ENCODE results near the gene YIPF6.
"Not testable (repeated sequence)": the region's sequence is repeated elsewhere in the genome, so short reads cannot be mapped to it uniquely, and the experiment has no call there.

Gene YIPF6

DNA sequence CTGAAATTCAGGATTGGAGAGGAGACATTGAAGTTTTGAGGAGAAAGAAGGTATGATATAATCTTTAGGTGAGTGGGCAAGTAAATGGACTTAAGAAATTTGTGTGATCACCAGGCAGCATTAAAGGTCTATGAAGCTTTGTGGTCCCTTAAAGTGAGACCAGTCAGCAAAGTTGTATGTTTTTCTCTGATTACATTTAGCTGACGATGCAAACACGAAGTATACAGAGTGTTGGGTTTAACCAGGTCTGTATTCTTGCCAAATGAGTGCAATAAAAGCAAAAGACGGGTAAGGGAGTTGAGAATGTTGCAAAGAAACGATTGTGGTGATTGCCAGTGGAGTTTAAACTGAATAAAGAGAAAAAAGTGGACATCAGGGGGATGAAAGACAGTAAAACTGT lies 11.6 kb upstream of the YIPF6 start:
- Histone ChIP-seq H3K4me1 (ENCODE audit: control insufficient read depth, insufficient read depth, low read length) (peaks cover 5% of the 10 kb centered on the region), H3K9me3 (ENCODE audit: control insufficient read depth, low read length) (no peaks in the 10 kb centered on the region), H3K9ac (ENCODE audit: low read length) (no peak overlapping the region), H3K4me3 (ENCODE audit: low read length) (no peak overlapping the region), H3K27me3 (ENCODE audit: control insufficient read depth, insufficient read depth, low read length) (no peaks in the 10 kb centered on the region), H3K36me3 (ENCODE audit: control insufficient read depth, insufficient read depth, low read length) (no peaks in the 10 kb centered on the region)

- no peaks in the 10 kb centered on the region for H3K9me3 ChIP-seq (ENCODE audit: control insufficient read depth, low read length)
- H3K9ac ChIP-seq (ENCODE audit: low read length) = no peak overlapping the region
- H3K4me3 ChIP-seq (ENCODE audit: low read length) = no peak overlapping the region
- no peaks in the 10 kb centered on the region for H3K27me3 ChIP-seq (ENCODE audit: control insufficient read depth, insufficient read depth, low read length)
- peaks cover 5% of the 10 kb centered on the region for H3K4me1 ChIP-seq (ENCODE audit: control insufficient read depth, insufficient read depth, low read length)
- H3K36me3 ChIP-seq (ENCODE audit: control insufficient read depth, insufficient read depth, low read length) = no peaks in the 10 kb centered on the region
Observed at GRCh38 chrX:68487924-68488323, 10.9 kb upstream of the YIPF6 start.

DNA sequence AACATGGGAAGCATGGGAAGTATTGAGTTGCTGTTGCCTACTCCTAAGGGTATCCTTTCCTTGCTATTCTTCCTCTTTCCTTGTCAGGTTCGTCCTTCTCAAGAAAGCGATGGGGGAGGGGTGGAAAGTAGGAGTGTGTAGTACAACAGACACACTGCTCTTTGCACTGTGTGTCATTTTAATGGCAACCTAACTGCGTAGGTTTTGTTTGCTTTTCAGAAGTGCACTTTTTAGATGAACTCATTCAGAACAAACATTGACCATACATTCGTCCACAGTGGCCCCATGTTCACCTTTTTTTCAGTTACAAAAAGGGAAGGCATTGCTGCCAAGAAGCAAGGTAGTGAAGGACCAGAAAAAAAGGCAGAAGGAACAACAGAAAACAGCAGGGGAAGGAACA lies 10.2 kb upstream of the YIPF6 start:
- peaks cover 5% of the 10 kb centered on the region for H3K4me1 ChIP-seq (ENCODE audit: control insufficient read depth, insufficient read depth, low read length)
- H3K9me3 ChIP-seq (ENCODE audit: control insufficient read depth, low read length) = no peaks in the 10 kb centered on the region
- H3K4me3 ChIP-seq (ENCODE audit: low read length) = no peak overlapping the region
- H3K36me3 ChIP-seq (ENCODE audit: control insufficient read depth, insufficient read depth, low read length) = no peaks in the 10 kb centered on the region
- no peaks in the 10 kb centered on the region for H3K27me3 ChIP-seq (ENCODE audit: control insufficient read depth, insufficient read depth, low read length)
- no peak overlapping the region for H3K9ac ChIP-seq (ENCODE audit: low read length)

DNA sequence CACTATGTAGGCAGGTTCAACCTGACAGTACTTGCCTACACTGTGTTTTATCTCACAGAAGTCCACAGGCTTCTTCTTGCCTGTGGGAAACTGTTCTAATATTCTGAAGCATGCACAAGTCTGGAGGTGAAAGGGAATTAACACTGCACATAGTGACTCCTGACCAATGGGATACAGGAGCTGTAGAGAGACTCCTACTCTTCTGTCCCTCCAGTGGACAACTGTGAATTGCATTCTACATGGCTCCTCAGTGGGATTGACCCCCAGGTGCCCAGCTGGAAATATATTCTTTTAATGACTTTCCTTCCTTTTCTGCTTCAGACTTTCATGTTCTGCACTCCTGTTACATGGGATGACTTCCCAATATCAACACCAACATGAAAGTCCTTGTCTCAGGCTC lies 8.2 kb upstream of the YIPF6 start:
- Histone ChIP-seq H3K36me3 (ENCODE audit: control insufficient read depth, insufficient read depth, low read length) (no peaks in the 10 kb centered on the region), H3K9ac (ENCODE audit: low read length) (no peak overlapping the region), H3K4me3 (ENCODE audit: low read length) (no peak overlapping the region), H3K27me3 (ENCODE audit: control insufficient read depth, insufficient read depth, low read length) (no peaks in the 10 kb centered on the region), H3K4me1 (ENCODE audit: control insufficient read depth, insufficient read depth, low read length) (peaks cover 5% of the 10 kb centered on the region), H3K9me3 (ENCODE audit: control insufficient read depth, low read length) (no peaks in the 10 kb centered on the region)

DNA sequence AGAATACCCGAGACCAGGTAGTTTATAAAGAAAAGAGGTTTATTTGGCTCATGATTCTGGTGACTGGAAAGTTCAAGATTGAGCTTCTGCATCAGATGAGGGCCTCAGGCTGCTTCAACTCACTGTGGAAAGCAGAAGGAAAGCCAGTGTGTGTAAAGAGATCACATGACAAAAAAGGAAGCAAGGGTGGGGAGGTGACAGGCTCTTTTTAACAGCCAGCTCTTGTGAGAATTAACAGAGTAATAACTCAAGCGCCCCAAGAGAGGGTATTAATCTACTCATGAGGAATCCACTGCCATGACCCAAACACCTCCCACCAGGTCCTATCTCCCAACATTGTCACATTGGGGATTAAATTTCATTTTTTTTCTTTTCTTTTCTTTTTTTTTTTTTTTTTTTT lies 6.3 kb upstream of the YIPF6 start:
- Histone ChIP-seq H3K9me3 (ENCODE audit: control insufficient read depth, low read length) (no peaks in the 10 kb centered on the region), H3K9ac (ENCODE audit: low read length) (no peak overlapping the region), H3K4me1 (ENCODE audit: control insufficient read depth, insufficient read depth, low read length) (peaks cover 5% of the 10 kb centered on the region), H3K36me3 (ENCODE audit: control insufficient read depth, insufficient read depth, low read length) (no peaks in the 10 kb centered on the region), H3K27me3 (ENCODE audit: control insufficient read depth, insufficient read depth, low read length) (no peaks in the 10 kb centered on the region), H3K4me3 (ENCODE audit: low read length) (no peak overlapping the region)

DNA sequence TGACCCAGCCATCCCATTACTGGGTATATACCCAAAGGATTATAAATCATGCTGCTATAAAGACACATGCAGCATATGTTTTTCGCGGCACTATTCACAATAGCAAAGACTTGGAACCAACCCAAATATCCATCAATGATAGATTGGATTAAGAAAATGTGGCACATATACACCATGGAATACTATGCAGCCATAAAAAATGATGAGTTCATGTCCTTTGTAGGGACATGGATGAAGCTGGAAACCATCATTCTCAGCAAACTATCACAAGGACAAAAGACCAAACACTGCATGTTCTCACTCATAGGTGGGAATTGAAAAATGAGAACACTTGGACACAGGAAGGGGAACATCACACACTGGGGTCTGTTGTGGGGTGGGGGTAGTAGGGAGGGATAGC lies 5.1 kb upstream of the YIPF6 start:
- H3K4me1 ChIP-seq (ENCODE audit: control insufficient read depth, insufficient read depth, low read length); H3K9ac ChIP-seq (ENCODE audit: low read length); H3K27me3 ChIP-seq (ENCODE audit: control insufficient read depth, insufficient read depth, low read length); H3K36me3 ChIP-seq (ENCODE audit: control insufficient read depth, insufficient read depth, low read length); H3K9me3 ChIP-seq (ENCODE audit: control insufficient read depth, low read length); H3K4me3 ChIP-seq (ENCODE audit: low read length): not testable (repeated sequence)

DNA sequence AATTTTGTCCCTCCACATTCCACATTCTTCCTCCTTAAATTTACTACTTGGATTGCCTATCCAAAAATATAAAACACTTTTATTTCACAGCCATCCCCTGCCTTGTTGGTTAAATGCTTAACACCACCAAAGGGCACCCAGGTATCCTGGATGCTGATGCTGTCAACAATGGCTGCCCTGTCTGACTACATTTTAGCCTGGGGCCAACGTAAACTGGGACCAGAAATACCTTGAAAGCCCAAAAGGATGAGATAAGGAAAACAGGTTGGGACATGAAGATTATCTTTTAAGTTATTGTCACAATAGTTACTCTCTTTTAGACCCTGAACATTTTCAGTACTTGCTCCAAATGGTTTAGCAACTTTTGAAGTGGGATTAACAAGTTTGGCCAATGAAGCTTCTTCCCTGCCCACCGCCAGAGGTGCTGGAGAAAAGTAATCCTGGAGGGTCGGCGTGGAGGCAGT lies 775 bp upstream of the YIPF6 start:
- H3K27me3 ChIP-seq (ENCODE audit: control insufficient read depth, insufficient read depth, low read length) = no peaks in the 10 kb centered on the region
- H3K36me3 ChIP-seq (ENCODE audit: control insufficient read depth, insufficient read depth, low read length) = no peaks in the 10 kb centered on the region
- H3K9ac ChIP-seq (ENCODE audit: low read length) = peak overlapping the region; percentile 97
- no peaks in the 10 kb centered on the region for H3K4me1 ChIP-seq (ENCODE audit: control insufficient read depth, insufficient read depth, low read length)
- H3K4me3 ChIP-seq (ENCODE audit: low read length) = peak overlapping the region; percentile 75
- no peaks in the 10 kb centered on the region for H3K9me3 ChIP-seq (ENCODE audit: control insufficient read depth, low read length)

- Histone ChIP-seq H3K27me3 (ENCODE audit: control insufficient read depth, insufficient read depth, low read length) (no peaks in the 10 kb centered on the region), H3K9me3 (ENCODE audit: control insufficient read depth, low read length) (no peaks in the 10 kb centered on the region), H3K4me1 (ENCODE audit: control insufficient read depth, insufficient read depth, low read length) (no peaks in the 10 kb centered on the region), H3K36me3 (ENCODE audit: control insufficient read depth, insufficient read depth, low read length) (no peaks in the 10 kb centered on the region), H3K9ac (ENCODE audit: low read length) (peak overlapping the region; percentile 97), H3K4me3 (ENCODE audit: low read length) (peak overlapping the region; percentile 75)
Observed at GRCh38 chrX:68499543-68500504, 973 bp downstream of the YIPF6 start.

DNA sequence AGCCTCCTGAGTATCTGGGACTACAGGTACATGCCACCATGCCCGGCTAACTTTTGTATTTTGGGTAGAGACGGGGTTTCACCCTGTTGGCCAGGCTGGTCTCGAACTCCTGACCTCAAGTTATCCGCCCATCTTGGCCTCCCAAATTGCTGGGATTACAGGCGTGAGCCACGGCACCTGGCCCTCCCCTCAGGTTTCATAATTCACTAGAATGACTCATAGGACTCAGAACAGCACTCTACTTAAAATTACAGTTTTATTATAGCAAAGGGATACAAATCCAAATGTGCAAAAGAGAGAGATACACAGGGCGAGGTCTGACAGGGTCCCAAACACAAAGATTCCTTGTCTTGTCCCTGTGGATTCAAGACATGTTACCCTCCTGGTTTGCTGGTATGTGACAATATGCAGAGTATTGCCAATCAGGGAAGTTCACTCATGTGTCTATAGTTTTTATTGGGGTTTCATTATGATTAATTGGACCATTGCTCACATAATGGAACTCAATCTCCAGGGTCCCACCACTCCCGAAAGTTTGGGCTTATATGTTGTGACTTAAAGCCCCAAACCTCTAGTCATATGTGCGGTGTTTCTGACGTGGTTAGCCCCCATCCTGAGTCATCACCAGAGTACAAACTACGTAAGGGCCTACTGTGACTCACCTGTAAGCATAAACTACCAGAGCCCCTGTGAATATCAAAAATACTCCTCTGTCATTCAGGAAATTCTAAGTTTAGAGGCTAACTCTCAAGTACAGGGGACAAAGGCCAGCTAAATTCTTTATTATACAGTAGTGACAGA lies 5.2 kb downstream of the YIPF6 start:
- Histone ChIP-seq H3K4me1 (ENCODE audit: control insufficient read depth, insufficient read depth, low read length) (no peaks in the 10 kb centered on the region), H3K36me3 (ENCODE audit: control insufficient read depth, insufficient read depth, low read length) (no peaks in the 10 kb centered on the region), H3K27me3 (ENCODE audit: control insufficient read depth, insufficient read depth, low read length) (no peaks in the 10 kb centered on the region), H3K4me3 (ENCODE audit: low read length) (no peak overlapping the region), H3K9ac (ENCODE audit: low read length) (no peak overlapping the region), H3K9me3 (ENCODE audit: control insufficient read depth, low read length) (no peaks in the 10 kb centered on the region)

DNA sequence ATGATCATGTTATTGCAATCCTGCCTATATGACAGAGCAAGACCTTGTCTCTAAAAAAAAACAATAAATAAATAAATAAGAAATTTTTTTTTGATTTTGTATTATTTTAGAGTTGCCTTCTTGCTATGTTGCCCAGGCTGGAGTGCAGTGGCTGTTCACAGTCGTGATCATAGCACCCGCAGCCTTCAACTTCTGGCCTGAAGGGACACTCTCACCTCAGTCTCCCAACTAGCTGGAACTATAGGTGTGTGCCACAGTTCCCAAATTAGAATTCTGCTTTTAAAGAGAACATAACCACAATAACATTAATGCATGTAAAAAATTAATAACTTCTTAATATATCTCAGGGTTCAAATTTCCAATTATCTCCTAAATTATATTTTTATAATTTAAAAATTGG lies 7.8 kb downstream of the YIPF6 start:
- Histone ChIP-seq H3K36me3 (ENCODE audit: control insufficient read depth, insufficient read depth, low read length) (no peaks in the 10 kb centered on the region), H3K9me3 (ENCODE audit: control insufficient read depth, low read length) (no peaks in the 10 kb centered on the region), H3K4me1 (ENCODE audit: control insufficient read depth, insufficient read depth, low read length) (no peaks in the 10 kb centered on the region), H3K9ac (ENCODE audit: low read length) (no peak overlapping the region), H3K27me3 (ENCODE audit: control insufficient read depth, insufficient read depth, low read length) (no peaks in the 10 kb centered on the region), H3K4me3 (ENCODE audit: low read length) (no peak overlapping the region)

DNA sequence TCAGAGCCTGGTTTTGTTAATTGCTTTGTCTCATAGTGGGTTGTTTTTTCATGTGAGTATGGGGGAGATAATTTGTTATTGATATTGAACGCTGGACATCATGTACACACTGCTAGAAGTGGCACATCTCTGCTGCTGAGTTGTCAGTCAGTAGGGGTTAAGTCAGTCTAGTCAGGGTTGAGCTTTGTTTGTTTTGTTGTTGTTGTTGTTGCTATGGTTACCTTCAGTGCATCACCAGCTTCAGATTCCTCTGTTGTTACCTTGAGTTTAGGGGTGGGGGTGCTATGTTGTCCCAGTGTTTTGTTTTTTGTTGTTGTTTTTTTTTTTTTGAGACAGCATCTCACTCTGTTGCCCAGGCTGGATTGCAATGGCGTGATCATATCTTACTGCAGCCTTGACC lies 9.9 kb downstream of the YIPF6 start:
- H3K4me3 ChIP-seq (ENCODE audit: low read length) = no peak overlapping the region
- H3K27me3 ChIP-seq (ENCODE audit: control insufficient read depth, insufficient read depth, low read length) = no peaks in the 10 kb centered on the region
- H3K9me3 ChIP-seq (ENCODE audit: control insufficient read depth, low read length) = no peaks in the 10 kb centered on the region
- no peaks in the 10 kb centered on the region for H3K36me3 ChIP-seq (ENCODE audit: control insufficient read depth, insufficient read depth, low read length)
- H3K9ac ChIP-seq (ENCODE audit: low read length) = no peak overlapping the region
- no peaks in the 10 kb centered on the region for H3K4me1 ChIP-seq (ENCODE audit: control insufficient read depth, insufficient read depth, low read length)

DNA sequence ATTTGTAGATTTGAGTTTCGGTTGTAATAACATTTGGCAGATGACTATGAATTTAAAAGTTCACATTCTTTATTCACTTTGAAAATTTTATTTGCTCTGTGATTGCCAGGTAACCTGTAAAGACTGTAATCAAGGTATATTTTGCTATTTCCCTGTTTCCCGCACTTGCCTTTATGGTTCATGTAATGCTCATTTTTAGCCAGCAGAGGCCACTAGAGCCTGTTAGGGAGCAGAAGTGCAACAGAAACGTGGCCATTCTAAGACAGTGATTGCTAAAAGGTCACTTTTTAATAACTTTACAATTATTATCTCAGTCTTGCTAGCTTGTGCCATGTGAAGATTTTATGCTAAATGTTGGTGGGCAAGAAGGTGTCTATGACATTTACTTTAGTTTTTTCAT lies 12.4 kb downstream of the YIPF6 start:
- Histone ChIP-seq H3K4me1 (ENCODE audit: control insufficient read depth, insufficient read depth, low read length) (no peaks in the 10 kb centered on the region), H3K9me3 (ENCODE audit: control insufficient read depth, low read length) (no peaks in the 10 kb centered on the region), H3K9ac (ENCODE audit: low read length) (no peak overlapping the region), H3K36me3 (ENCODE audit: control insufficient read depth, insufficient read depth, low read length) (no peaks in the 10 kb centered on the region), H3K4me3 (ENCODE audit: low read length) (no peak overlapping the region), H3K27me3 (ENCODE audit: control insufficient read depth, insufficient read depth, low read length) (no peaks in the 10 kb centered on the region)
